ENCODE data around the gene RELN. TPM values are rescaled to one million over a fixed set of nuclear protein-coding genes. Genes with fewer than 3 reads are reported as not detected.

RELN gene
- total and polyA plus RNA-seq, 10 of the 15 experiments (the other 5 are each of a cell fraction or from before 2014, with no cell fraction given) = 0.11 to 0.21 TPM; not detected in 8

GRCh38 chr7:103648135-103648534 lies 341.3 kb downstream of the RELN start (continued):
- TF ChIP-seq, protein P1, sequence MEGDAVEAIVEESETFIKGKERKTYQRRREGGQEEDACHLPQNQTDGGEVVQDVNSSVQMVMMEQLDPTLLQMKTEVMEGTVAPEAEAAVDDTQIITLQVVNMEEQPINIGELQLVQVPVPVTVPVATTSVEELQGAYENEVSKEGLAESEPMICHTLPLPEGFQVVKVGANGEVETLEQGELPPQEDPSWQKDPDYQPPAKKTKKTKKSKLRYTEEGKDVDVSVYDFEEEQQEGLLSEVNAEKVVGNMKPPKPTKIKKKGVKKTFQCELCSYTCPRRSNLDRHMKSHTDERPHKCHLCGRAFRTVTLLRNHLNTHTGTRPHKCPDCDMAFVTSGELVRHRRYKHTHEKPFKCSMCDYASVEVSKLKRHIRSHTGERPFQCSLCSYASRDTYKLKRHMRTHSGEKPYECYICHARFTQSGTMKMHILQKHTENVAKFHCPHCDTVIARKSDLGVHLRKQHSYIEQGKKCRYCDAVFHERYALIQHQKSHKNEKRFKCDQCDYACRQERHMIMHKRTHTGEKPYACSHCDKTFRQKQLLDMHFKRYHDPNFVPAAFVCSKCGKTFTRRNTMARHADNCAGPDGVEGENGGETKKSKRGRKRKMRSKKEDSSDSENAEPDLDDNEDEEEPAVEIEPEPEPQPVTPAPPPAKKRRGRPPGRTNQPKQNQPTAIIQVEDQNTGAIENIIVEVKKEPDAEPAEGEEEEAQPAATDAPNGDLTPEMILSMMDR (IDR thresholded peaks at IDR 0.05 in 2 of 3, conservative IDR thresholded peaks at IDR 0.05 in 1 of 3; ENCODE audit: control insufficient read depth in 2 of 3, extremely low read depth in 1 of 3, insufficient read depth in 1 of 3, low read depth in 3 of 3, low read length in 3 of 3) = no peak
- no peak for TF ChIP-seq NR2C2 (IDR thresholded peaks at IDR 0.05; ENCODE audit: borderline replicate concordance, control insufficient read depth, insufficient read length, low read depth)

DNA sequence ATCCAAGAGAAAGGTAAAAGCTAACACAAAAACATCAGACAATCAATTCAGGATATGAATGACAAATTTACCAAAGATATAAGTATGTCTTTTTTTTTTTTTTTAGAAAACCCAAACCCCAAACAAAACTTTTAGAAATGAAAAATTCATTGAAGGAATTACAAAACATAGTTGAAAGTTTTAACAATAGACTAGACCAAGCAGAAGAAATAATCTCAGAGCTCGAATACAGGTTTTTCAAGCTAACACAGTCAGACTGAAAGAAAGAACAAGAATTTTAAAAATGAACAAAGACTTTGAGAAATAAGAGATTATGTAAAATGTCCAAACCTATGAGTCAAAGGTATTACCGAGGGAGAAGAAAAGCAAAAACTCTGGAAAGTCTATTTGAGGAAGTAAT lies 345.1 kb downstream of the RELN start:
- H4K20me1 ChIP-seq (ENCODE audit: control insufficient read depth, insufficient read depth) = no peaks in the 10 kb centered on the region
- BruUV-seq (replicated peaks) = no TSS peak
- ChIA-PET CTCF (no interaction called here), SMC1A (ENCODE audit: uncharacterized antibody, unreplicated experiment) (no interaction called here), RAD21 (ENCODE audit: unreplicated experiment) (no interaction called here), POLR2A (no interaction called here)
- no peaks in the 10 kb centered on the region for H3K4me1 ChIP-seq (ENCODE audit: control insufficient read depth, insufficient read depth, low read length)
- in situ Hi-C loops (cut with MboI) (no loop called here), intact Hi-C loops (cut with micrococcal nuclease; ENCODE audit: unreplicated experiment) (no loop called here)
- ATAC-seq = no peak
- H2AFZ ChIP-seq (ENCODE audit: control insufficient read depth, low read depth, low read length) = no peak overlapping the region
- no peak for FAIRE-seq
- no peaks in the 10 kb centered on the region for H3K9me3 ChIP-seq (replicated peaks; ENCODE audit: control insufficient read depth, insufficient read depth, low read length)
- TF ChIP-seq MTA3 (IDR thresholded peaks at IDR 0.05; ENCODE audit: borderline replicate concordance, low read length) (no peak), GABPA (IDR thresholded peaks at IDR 0.05; ENCODE audit: low read depth) (no peak)
- no peaks in the 10 kb centered on the region for H3K27me3 ChIP-seq (replicated peaks in 1 of 2; ENCODE audit: control insufficient read depth in 2 of 2, insufficient read depth in 2 of 2, low read length in 1 of 2)
- no peaks in the 10 kb centered on the region for H3K36me3 ChIP-seq (ENCODE audit: control insufficient read depth in 2 of 2, insufficient read depth in 2 of 2, low read length in 1 of 2)
- H3K79me2 ChIP-seq (ENCODE audit: control insufficient read depth, insufficient read depth, low read length) = no peaks in the 10 kb centered on the region
- no peak overlapping the region for H3K9ac ChIP-seq (ENCODE audit: control insufficient read depth, insufficient read depth, low read length)
- H3K4me2 ChIP-seq (ENCODE audit: control insufficient read depth, insufficient read depth) = no peak overlapping the region
- WGBS (ENCODE audit: insufficient coverage, insufficient replicate concordance, low lambda C conversion rate, missing lambda C conversion rate) = 26% methylated on average over 2 of the region's 2 CpGs
- no peak overlapping the region for H3K4me3 ChIP-seq
- no peak for DNase-seq (ENCODE audit: low read depth, low spot score)
- no peak overlapping the region for H3K27ac ChIP-seq (ENCODE audit: control insufficient read depth, insufficient read depth)

Measured in GM12878 (cell line).